NOMO-1 (cell line): Measurements from ENCODE around the gene RAB26.
A peak's percentile ranks its signal among the peaks of the same experiment; 100 is the strongest.
"Not testable (repeated sequence)": the region's sequence is repeated elsewhere in the genome, so short reads cannot be mapped to it uniquely, and the experiment has no call there.

Experiments used
- DNase-seq, 2 experiments: peaks; one replicate each; lab custom pipeline; 2025; ENCODE audit not compliant: unreplicated experiment in 2 of 2; lab: John Stamatoyannopoulos, UW

RAB26 gene

DNA sequence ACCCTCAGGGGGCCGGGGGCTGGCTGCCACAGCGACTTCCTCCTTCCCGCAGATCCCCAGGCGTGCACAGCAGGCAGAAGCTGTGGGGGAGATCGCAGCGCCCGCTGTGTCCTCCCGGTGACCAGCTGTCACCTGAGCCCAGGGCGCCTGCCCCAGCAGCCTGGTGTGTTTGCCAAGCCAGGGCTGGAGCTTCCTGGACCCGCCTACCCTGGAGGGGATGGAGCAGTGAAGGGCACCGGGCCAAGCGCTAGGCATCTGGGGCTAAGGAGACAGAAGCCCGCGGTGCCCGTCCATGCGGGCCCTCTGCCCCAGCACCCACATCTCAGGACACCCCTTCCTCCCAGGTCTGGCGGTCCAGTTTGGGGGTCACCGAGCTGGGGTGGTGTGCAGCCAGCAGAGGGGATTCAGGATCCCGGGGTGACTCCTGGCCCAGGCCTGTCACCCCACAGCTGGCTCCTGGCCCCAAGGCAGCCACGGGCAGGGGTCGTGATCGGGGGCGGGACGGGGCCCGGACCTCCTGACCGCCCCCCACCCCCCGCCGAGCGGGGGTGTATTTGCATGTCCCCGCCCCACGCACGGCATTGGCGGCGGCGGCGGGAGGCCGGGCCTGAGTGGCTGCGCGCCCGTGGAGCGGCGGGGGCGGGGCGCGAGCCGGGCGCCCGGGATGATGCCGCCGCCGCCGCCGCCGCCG, at the start of gene RAB26:
Gene RAB26 (plus strand): TSS at position 645 of the 691 bp plus-strand sequence. CDS start 159 bp downstream, outside the sequence.
- peak; percentile 25 to 35 for DNase-seq

GRCh38 chr16:2101581-2101980, 46.8 kb upstream of the RAB26 start:
- DNase-seq: not testable (repeated sequence)

- DNase-seq: no peak
These were observed 46.0 kb upstream of the RAB26 start for GRCh38 chr16:2102471-2102870.

GRCh38 chr16:2104464-2104863, 44.0 kb upstream of the RAB26 start:
- not testable (repeated sequence) for DNase-seq

GRCh38 chr16:2105291-2105690, 43.1 kb upstream of the RAB26 start:
- DNase-seq: not testable (repeated sequence)

DNA sequence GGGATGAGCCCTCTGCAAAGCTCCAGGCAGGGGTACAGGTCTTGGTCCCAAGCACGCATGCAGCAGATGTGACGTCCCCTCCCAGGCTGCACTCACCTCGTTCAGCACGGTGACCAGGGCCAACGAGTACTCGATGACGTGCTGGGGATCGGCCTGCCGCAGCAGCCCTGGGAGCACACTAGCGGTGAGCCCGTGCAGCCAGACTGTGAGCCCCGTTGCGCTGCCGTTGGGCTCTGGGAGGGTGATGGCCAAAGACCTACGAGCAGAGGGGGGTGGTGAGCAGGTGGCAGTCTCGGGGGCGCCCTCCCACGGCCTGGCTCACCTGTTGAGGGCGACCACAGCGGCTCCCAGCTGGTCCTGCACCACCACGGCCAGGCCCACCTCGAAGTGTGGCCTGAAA, 42.7 kb upstream of the RAB26 start:
- DNase-seq: not testable (repeated sequence)

DNA sequence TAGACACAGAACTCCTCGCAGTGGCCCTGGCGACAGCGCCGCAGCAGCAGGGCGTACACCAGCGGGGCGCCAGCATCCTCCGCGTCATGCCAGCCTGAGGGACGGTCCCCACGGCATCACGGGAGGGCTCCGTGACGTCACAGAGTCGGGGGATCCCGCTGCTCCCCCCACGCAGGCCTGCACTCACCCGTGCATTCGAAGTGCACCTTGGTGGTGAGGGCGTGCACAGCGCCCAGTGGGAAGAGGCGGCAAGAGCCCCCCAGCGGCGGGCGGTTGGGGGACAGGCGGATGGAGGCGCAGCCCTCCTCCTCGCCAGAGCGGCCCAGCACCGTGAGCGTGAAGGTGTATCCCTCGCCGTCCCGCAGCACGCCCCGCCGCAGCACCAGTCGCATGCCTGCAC, 42.2 kb upstream of the RAB26 start:
- DNase-seq: not testable (repeated sequence)

DNA sequence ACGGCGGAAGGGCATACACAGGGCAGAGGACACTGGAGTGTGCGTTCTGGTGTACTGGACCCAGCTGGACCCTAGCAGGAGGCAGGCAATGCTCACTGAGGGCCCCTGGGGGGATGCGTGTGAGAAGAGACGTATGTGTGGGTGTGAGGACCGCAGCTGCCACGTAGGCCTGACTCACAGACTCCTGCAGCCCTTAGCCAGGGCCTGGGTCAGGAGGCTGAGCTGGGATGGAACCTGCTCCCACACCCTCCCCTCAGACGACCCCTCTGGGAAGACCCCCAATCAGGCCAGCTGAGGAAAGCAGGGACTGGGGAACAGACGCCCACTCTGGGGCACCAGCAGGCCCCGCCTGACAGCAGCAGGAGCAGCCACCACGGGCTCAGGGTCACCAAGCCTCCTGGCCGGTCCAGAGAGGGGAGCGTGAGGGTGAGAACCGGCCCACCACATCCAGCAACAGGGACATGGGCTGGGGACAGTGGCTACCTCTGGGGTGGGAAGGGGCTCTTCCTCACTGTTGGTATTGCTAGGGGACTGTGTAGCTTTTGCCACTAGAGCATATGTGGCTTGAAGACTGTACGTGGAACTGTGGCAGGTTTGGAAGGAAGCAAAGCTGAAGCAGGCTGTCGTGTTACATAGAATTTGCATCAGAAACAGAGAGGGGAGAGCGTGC, 41.2 kb upstream of the RAB26 start:
- not testable (repeated sequence) for DNase-seq

DNA sequence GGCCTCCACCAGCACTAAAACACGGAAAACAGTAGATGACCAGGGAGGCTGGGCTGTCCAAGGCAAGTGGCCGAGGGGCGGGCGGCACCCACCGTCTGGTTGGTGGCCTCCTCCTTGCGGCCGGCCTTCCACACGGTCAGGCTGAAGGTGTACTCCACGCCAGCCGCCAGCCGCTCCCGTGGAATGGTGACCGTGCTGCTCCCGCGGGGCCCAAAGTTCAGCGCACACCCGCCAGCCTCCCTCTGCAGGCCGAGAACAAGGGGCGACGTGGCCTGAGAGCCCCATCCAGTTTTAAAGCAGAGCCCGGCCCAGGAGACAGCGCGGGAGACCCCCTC, 40.7 kb upstream of the RAB26 start:
- DNase-seq: not testable (repeated sequence)

GRCh38 chr16:2108446-2109270, 39.8 kb upstream of the RAB26 start:
- DNase-seq: not testable (repeated sequence)

DNA sequence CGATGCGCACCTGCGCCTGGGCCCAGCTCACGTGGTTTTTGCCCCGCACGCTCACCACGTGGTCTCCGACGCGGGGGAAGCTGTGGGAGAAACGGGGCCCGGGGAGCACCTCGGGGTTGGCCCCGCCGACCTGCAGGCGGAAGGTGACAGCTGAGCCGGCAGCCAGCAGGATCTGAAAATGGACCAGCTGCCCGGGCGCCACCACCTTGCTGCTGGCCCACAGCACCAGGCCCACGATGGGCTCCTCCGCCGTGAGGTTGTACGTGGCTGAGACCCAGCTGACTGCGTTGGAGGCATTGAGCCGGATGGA, 39.2 kb upstream of the RAB26 start:
- not testable (repeated sequence) for DNase-seq

GRCh38 chr16:2109872-2110271, 38.6 kb upstream of the RAB26 start:
- not testable (repeated sequence) for DNase-seq

GRCh38 chr16:2110332-2111008, 38.0 kb upstream of the RAB26 start:
- DNase-seq: not testable (repeated sequence)

- not testable (repeated sequence) for DNase-seq
These were observed 37.4 kb upstream of the RAB26 start for GRCh38 chr16:2111009-2111353.

DNA sequence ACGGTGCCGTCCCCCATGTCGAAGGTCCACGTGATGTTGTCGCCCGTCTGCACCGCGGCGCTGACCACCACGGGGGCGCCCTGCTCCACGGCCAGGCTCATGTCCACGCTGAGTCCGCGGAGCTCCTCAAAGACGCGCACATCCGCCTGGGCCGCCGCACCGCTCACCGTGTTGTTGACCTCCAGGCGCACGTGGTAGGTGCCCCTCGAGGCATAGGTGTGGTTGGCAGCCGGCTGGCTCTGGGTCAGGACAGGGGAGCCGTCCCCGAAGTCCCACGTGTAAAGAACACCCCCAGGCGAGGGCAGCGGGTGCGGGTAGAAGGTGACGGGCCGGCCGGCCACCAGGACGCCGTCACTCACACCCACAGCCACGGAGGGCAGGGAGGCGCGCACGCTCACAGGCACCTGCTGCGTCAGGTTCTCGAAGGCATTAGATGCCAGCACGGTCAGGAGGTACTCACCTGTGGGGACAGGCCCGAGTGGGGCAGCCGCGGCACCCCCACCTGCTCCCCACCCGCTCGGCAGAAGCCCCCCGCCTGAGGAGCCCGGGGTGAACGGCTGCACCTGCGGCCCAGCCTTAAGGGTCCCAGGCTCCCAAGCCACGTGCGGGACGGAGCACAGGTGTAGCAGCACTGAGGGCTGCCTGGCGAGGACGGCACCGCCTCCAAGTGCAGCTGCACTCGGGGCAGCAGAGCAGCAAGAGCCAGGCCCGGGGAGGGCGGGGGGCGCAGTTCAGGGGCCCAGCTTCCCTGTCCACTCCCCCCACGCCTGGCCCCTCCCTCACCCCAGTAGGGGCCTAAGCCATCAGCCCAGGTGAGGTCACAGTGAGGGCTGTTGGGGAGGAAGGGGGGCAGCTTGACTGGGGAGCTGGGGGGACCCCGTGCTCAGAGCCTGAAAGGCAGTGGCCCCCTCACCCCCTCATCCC, 36.8 kb upstream of the RAB26 start:
- not testable (repeated sequence) for DNase-seq

GRCh38 chr16:2112539-2113106, 35.8 kb upstream of the RAB26 start:
- not testable (repeated sequence) for DNase-seq

- not testable (repeated sequence) for DNase-seq
These were observed 34.2 kb upstream of the RAB26 start for GRCh38 chr16:2114225-2114624.

GRCh38 chr16:2114885-2115590, 33.4 kb upstream of the RAB26 start:
- DNase-seq: not testable (repeated sequence)

GRCh38 chr16:2115591-2115973, 32.8 kb upstream of the RAB26 start:
- no peak for DNase-seq
